NT2/D1 (cell line): ENCODE measurements around the gene TMEM145.

Source experiments
- DNase-seq: peaks from one replicate; pipeline ENCODE4 v3.0.0-alpha.2; 2011; ENCODE audit warnings: low read depth, low spot score
- H3K27me3 ChIP-seq: 2 replicates; pipeline ENCODE4 v1.6.0; 2011; ENCODE audit warnings: mild to moderate bottlenecking; ENCODE audit not compliant: insufficient read length, insufficient read depth
- H3K36me3 ChIP-seq: 2 replicates; pipeline ENCODE4 v1.6.1; 2011; ENCODE audit warnings: mild to moderate bottlenecking, low read length, mixed read lengths; ENCODE audit not compliant: insufficient read depth, insufficient read length
- H3K4me1 ChIP-seq: 2 replicates; pipeline ENCODE4 v1.5.1; 2011; ENCODE audit not compliant: insufficient read depth, insufficient read length
- H3K4me3 ChIP-seq: 2 replicates; pipeline ENCODE4 v1.5.1; 2011; ENCODE audit warnings: low read depth; ENCODE audit not compliant: insufficient read length
- H3K9ac ChIP-seq: 2 replicates; pipeline ENCODE4 v1.6.0; 2011; ENCODE audit warnings: low read depth; ENCODE audit not compliant: insufficient read length
- H3K9me3 ChIP-seq: 2 replicates; pipeline ENCODE4 v1.5.1; 2011; ENCODE audit warnings: mild to moderate bottlenecking, low read length; ENCODE audit not compliant: insufficient read depth
- SUZ12 ChIP-seq: IDR thresholded peaks from 2 replicates; pipeline ENCODE4 v1.6.1; 2011; ENCODE audit not compliant: insufficient read length, insufficient read depth; ENCODE audit errors: extremely low read depth
- YY1 ChIP-seq: IDR thresholded peaks from 2 replicates; pipeline ENCODE4 v1.6.1; 2011; ENCODE audit not compliant: insufficient read length, insufficient read depth
- ZNF274 ChIP-seq: IDR thresholded peaks from 2 replicates; pipeline ENCODE4 v1.6.1; 2011; ENCODE audit warnings: mild to moderate bottlenecking, low read depth, low read length

The TMEM145 gene

GRCh38 chr19:42348211-42348610 is 35.1 kb downstream of the TMEM145 start:
- Histone ChIP-seq H3K9me3 (no peaks in the 10 kb centered on the region), H3K36me3 (peaks cover 17% of the 10 kb centered on the region), H3K4me3 (no peak overlapping the region), H3K9ac (no peak overlapping the region), H3K4me1 (no peaks in the 10 kb centered on the region), H3K27me3 (no peaks in the 10 kb centered on the region)
- TF ChIP-seq YY1 (no peak), ZNF274 (no peak), SUZ12 (no peak)
- DNase-seq, result no peak

GRCh38 chr19:42349378-42350107 is 36.4 kb downstream of the TMEM145 start:
- H3K27me3 ChIP-seq, result no peaks in the 10 kb centered on the region
- H3K9ac ChIP-seq, result no peak overlapping the region
- no peak for DNase-seq
- H3K4me1 ChIP-seq, result no peaks in the 10 kb centered on the region
- H3K36me3 ChIP-seq, result peaks cover 22% of the 10 kb centered on the region
- H3K4me3 ChIP-seq, result no peak overlapping the region
- no peak for TF ChIP-seq SUZ12
- no peak for TF ChIP-seq YY1
- TF ChIP-seq ZNF274, result no peak
- H3K9me3 ChIP-seq, result no peaks in the 10 kb centered on the region

- Histone ChIP-seq H3K4me1 (no peaks in the 10 kb centered on the region), H3K36me3 (peaks cover 20% of the 10 kb centered on the region), H3K27me3 (no peaks in the 10 kb centered on the region), H3K4me3 (no peak overlapping the region), H3K9me3 (no peaks in the 10 kb centered on the region), H3K9ac (no peak overlapping the region)
- no peak for TF ChIP-seq SUZ12
- no peak for TF ChIP-seq ZNF274
- TF ChIP-seq YY1, result no peak
- DNase-seq, result no peak
Observed at GRCh38 chr19:42350417-42350816, 37.3 kb downstream of the TMEM145 start.

GRCh38 chr19:42351079-42351735 is 38.1 kb downstream of the TMEM145 start:
- Histone ChIP-seq H3K27me3 (no peaks in the 10 kb centered on the region), H3K4me3 (no peak overlapping the region), H3K4me1 (no peaks in the 10 kb centered on the region), H3K36me3 (peaks cover 23% of the 10 kb centered on the region), H3K9me3 (no peaks in the 10 kb centered on the region), H3K9ac (no peak overlapping the region)
- no peak for TF ChIP-seq ZNF274
- TF ChIP-seq YY1, result no peak
- no peak for TF ChIP-seq SUZ12
- no peak for DNase-seq

GRCh38 chr19:42352301-42353259 is 39.5 kb downstream of the TMEM145 start:
- Histone ChIP-seq H3K4me1 (no peaks in the 10 kb centered on the region), H3K4me3 (no peak overlapping the region), H3K27me3 (no peaks in the 10 kb centered on the region), H3K36me3 (peaks cover 36% of the 10 kb centered on the region), H3K9ac (no peak overlapping the region), H3K9me3 (no peaks in the 10 kb centered on the region)
- TF ChIP-seq SUZ12 (no peak), ZNF274 (no peak), YY1 (no peak)
- DNase-seq, result no peak

- TF ChIP-seq ZNF274, result no peak
- no peak for TF ChIP-seq SUZ12
- TF ChIP-seq YY1, result no peak
- Histone ChIP-seq H3K4me1 (no peaks in the 10 kb centered on the region), H3K9me3 (no peaks in the 10 kb centered on the region), H3K4me3 (no peak overlapping the region), H3K36me3 (peaks cover 42% of the 10 kb centered on the region), H3K9ac (no peak overlapping the region), H3K27me3 (no peaks in the 10 kb centered on the region)
- DNase-seq, result no peak
Observed at GRCh38 chr19:42353341-42354015, 40.4 kb downstream of the TMEM145 start.
